Measurements from ENCODE around the gene UBL4B.

UBL4B gene

GRCh38 chr1:110119843-110120242 is 7.6 kb downstream of the UBL4B start:
- H3K27ac ChIP-seq: no peak overlapping the region
- no peak for TF ChIP-seq CTCF (conservative IDR thresholded peaks at IDR 0.05)

DNA sequence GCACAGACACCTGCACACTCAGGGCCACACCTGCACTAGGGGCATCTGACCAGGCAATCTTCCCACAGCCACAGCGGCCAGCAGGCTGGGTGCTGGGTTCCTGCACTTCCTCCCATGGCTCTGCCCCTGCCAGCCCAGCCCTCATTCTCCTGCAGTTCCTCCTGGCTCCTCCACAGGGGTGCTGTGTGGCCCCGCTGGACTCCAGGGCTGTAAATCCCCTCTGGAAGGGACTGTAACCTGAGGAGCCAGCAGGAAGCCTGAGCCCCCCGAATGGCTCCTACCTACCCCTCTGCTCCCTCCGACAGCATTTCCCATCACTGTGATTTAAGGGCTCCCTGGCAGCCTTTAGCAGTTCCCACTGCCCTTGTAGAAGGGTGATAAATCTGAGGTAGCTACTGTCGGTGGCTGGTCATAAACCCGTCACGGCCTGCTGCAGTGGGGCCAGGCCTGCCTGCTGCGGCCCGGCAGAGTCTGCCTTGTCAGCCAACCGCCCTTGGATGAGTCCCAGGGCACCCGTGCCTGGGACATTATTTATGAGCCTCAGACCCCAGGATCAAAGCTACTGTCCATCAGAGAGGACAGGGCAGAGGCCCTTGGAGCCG is 8.8 kb downstream of the UBL4B start:
- no peak overlapping the region for H3K27ac ChIP-seq
- no peak for TF ChIP-seq CTCF (conservative IDR thresholded peaks at IDR 0.05)

DNA sequence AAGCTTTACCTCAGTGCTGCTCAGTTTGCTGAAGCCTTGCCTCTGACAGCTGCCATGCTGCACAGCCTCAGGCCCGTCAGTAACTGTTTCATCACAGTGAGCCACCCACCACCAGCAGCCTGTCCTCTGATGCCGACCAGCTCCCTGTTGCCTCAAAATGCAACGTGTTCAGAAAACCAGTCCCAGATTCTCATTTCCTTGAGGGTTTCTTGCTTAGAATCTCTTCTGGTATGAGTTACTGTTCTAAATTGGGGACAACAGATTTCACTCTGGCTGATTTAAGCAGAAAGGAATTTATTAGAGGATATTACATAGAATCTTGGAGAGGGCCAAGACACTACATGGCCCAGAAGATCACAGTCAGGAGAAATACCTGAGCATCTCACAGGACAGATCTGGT is 11.0 kb downstream of the UBL4B start:
- H3K27ac ChIP-seq: no peak overlapping the region
- TF ChIP-seq CTCF (conservative IDR thresholded peaks at IDR 0.05): no peak

- H3K27ac ChIP-seq: no peak overlapping the region
- no peak for TF ChIP-seq CTCF (conservative IDR thresholded peaks at IDR 0.05)
Measured at GRCh38 chr1:110125810-110126209, 13.6 kb downstream of the UBL4B start.

GRCh38 chr1:110130113-110130591 is 17.9 kb downstream of the UBL4B start:
- no peak overlapping the region for H3K27ac ChIP-seq
- TF ChIP-seq CTCF (conservative IDR thresholded peaks at IDR 0.05): no peak

DNA sequence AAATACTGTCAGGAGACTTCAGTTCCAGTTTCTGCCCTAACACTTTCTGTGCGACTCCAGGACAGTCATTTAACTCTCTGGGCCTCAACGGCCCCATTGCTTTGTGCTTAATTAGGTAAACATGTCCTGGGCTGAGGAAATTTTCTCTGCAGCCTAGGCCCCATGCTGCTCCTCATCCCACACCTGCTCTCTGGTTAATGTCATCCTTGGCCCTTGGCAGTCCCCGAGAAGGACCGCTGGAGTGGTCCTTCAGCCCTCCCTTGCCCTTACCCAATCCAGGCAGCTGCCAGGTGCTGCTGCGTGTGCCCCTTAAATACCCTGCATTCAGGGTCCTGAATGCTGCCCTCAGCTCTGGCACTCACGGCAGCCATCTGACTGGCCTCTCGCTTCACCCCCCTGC is 18.7 kb downstream of the UBL4B start:
- H3K27ac ChIP-seq: no peak overlapping the region
- TF ChIP-seq CTCF (conservative IDR thresholded peaks at IDR 0.05): no peak

DNA sequence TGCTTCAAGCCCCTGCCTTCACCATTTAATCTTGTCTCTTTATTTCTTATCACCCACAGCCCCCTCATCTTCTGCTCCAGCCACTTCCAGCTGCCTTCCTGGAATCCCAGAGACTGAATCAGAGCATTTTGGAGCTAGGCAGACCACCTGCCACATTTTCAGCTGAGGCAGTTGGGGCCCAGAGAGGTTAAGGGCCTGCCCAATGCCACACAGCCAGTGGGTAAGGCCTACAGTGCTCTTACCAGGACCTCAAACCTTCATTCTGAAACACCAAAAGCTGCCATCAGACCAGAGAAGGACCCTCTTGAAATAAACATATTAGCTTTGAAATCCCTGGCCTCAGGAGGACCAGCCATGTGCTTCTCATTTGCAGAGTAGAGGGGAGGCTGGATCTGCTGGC is 20.4 kb downstream of the UBL4B start:
- TF ChIP-seq CTCF (conservative IDR thresholded peaks at IDR 0.05): no peak

More for the DNA sequence above, 20.4 kb downstream of the UBL4B start:
- no peak overlapping the region for H3K27ac ChIP-seq
